Measurements from ENCODE around the gene MCRIP1.

DNA sequence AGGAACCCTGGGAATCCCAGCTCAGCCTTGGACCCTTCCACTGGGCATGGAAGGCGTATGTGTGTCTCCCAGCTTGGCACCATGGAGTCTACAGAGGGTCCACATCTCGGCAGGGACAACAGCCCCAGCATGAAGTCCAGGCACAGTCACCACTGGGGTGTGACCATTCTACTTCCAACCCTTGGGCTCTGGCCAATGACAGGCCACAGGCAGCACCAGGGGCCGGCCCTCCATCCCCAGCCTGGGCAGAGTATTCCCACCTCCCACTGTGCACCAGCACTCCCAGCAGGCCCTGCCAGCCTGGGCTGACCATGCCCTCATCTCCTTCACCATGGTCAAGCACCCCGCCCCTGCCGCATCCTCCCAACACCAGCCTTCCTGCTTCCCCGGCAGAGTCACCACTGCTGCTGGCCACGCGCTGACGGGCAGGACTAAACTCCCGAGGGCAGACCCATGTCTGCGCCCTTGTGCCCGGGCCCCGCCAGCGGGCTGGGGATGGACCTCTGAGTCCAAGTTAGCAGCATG lies 11.3 kb upstream of the MCRIP1 start:
- no peak for TF ChIP-seq ZFP30 (CRISPR knock-in tag; IDR thresholded peaks at IDR 0.05)
- TF ChIP-seq, protein P1, sequence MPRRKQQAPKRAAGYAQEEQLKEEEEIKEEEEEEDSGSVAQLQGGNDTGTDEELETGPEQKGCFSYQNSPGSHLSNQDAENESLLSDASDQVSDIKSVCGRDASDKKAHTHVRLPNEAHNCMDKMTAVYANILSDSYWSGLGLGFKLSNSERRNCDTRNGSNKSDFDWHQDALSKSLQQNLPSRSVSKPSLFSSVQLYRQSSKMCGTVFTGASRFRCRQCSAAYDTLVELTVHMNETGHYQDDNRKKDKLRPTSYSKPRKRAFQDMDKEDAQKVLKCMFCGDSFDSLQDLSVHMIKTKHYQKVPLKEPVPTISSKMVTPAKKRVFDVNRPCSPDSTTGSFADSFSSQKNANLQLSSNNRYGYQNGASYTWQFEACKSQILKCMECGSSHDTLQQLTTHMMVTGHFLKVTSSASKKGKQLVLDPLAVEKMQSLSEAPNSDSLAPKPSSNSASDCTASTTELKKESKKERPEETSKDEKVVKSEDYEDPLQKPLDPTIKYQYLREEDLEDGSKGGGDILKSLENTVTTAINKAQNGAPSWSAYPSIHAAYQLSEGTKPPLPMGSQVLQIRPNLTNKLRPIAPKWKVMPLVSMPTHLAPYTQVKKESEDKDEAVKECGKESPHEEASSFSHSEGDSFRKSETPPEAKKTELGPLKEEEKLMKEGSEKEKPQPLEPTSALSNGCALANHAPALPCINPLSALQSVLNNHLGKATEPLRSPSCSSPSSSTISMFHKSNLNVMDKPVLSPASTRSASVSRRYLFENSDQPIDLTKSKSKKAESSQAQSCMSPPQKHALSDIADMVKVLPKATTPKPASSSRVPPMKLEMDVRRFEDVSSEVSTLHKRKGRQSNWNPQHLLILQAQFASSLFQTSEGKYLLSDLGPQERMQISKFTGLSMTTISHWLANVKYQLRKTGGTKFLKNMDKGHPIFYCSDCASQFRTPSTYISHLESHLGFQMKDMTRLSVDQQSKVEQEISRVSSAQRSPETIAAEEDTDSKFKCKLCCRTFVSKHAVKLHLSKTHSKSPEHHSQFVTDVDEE (CRISPR knock-in tag; IDR thresholded peaks at IDR 0.05): no peak
- TF ChIP-seq CSDC2 (CRISPR knock-in tag; IDR thresholded peaks at IDR 0.05): no peak
- TF ChIP-seq SNAI2 (CRISPR knock-in tag; IDR thresholded peaks at IDR 0.05): no peak
- TF ChIP-seq, protein P2, sequence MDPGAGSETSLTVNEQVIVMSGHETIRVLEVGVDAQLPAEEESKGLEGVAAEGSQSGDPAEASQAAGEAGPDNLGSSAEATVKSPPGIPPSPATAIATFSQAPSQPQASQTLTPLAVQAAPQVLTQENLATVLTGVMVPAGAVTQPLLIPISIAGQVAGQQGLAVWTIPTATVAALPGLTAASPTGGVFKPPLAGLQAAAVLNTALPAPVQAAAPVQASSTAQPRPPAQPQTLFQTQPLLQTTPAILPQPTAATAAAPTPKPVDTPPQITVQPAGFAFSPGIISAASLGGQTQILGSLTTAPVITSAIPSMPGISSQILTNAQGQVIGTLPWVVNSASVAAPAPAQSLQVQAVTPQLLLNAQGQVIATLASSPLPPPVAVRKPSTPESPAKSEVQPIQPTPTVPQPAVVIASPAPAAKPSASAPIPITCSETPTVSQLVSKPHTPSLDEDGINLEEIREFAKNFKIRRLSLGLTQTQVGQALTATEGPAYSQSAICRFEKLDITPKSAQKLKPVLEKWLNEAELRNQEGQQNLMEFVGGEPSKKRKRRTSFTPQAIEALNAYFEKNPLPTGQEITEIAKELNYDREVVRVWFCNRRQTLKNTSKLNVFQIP (CRISPR knock-in tag; IDR thresholded peaks at IDR 0.05; ENCODE audit: borderline replicate concordance, low read depth): no peak
- no peak for TF ChIP-seq OSR1 (CRISPR knock-in tag; IDR thresholded peaks at IDR 0.05)
- TF ChIP-seq, protein P3, sequence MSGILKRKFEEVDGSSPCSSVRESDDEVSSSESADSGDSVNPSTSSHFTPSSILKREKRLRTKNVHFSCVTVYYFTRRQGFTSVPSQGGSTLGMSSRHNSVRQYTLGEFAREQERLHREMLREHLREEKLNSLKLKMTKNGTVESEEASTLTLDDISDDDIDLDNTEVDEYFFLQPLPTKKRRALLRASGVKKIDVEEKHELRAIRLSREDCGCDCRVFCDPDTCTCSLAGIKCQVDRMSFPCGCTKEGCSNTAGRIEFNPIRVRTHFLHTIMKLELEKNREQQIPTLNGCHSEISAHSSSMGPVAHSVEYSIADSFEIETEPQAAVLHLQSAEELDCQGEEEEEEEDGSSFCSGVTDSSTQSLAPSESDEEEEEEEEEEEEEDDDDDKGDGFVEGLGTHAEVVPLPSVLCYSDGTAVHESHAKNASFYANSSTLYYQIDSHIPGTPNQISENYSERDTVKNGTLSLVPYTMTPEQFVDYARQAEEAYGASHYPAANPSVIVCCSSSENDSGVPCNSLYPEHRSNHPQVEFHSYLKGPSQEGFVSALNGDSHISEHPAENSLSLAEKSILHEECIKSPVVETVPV (CRISPR knock-in tag; IDR thresholded peaks at IDR 0.05): no peak
